Ascending aorta (tissue), 2 donors: ENCODE results near the gene DCST2. TPM values are rescaled to one million over a fixed set of nuclear protein-coding genes. Genes with fewer than 3 reads are reported as not detected.

ENCODE experiments used
- DNase-seq, 2 donors: peaks; one replicate each; pipeline ENCODE4 v3.0.0-alpha.2; 2019; ENCODE audit warnings: low spot score in 2 of 2
- H3K27ac ChIP-seq, 2 donors: fragments of 200-600 bp; sonication (generic); one replicate each; pipeline ENCODE4 v1.5.1; 2016 to 2017; ENCODE audit warnings: mild to moderate bottlenecking in 1 of 2
- H3K27me3 ChIP-seq: fragments of 200-600 bp; sonication (generic); one replicate; pipeline ENCODE4 v1.5.1; 2017
- H3K36me3 ChIP-seq, 2 donors: fragments of 200-600 bp; sonication (generic); one replicate each; pipeline ENCODE4 v1.5.1; 2016
- H3K4me1 ChIP-seq, 2 donors: fragments of 200-600 bp; sonication (generic); one replicate each; pipeline ENCODE4 v1.5.1; 2016 to 2017; ENCODE audit warnings: mild to moderate bottlenecking in 1 of 2
- H3K4me3 ChIP-seq, 2 donors: fragments of 200-600 bp; sonication (generic); one replicate each; pipeline ENCODE4 v1.5.1; 2016 to 2017; ENCODE audit warnings: mild to moderate bottlenecking in 1 of 2
- H3K9me3 ChIP-seq, 2 donors: fragments of 200-600 bp; sonication (generic); one replicate each; pipeline ENCODE4 v1.5.1; 2016
- intact Hi-C: fragments of 100-400 bp; cut with DNase I; formaldehyde crosslinking; loops from one replicate; pipeline ENCODE4 v1.15.1; 2023
- total RNA-seq: library from RNA; depleted of rRNA; stranded (reverse); fragments of >200 nt; gene quantifications from one replicate; pipeline ENCODE4 v1.1.0, GENCODE V29; 2016
- TF ChIP-seq, protein P1 (sequence below), 3 experiments: fragments of 200-600 bp in 2 of 3; fragments of 450-650 bp in 1 of 3; sonication (generic) in 2 of 3; IDR thresholded peaks; one replicate each; pipeline ENCODE4 v1.5.1; 2016 to 2019; ENCODE audit warnings: antibody characterized with exemption in 3 of 3, mild to moderate bottlenecking in 1 of 3, moderate library complexity in 1 of 3

DCST2 gene
- total RNA-seq, 1 donor from 2014 or later: 0.64 TPM

DNA sequence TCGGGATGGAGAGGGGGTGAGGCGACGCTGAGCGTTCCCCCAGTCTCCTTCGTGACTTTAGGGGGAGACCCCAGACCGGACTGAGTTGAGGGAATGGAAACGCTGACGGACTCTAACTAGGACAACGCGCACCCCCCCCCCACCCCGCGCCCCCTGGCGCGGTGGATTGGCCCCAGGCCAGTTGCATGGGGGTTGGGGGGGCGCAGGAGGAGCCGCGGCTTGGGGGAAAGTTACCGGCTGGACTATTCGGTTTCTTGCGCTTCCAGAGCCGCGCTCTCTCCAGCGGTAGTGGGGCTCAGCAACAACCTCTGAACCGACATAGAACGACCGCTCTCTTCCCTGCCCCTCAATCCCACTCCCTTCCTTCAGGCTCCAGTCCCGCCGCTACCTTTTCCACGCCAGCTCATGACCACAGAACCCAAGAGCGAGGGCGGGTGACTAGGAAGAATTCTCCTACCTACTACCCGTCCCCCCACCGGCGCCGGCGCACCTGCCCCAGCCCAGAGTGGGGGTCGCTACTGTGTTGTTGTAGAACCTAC is 30.3 kb downstream of the DCST2 start:
- Histone ChIP-seq H3K4me1 (peaks cover 25 to 55% of the 10 kb centered on the region in 2 donors), H3K27me3 (no peaks in the 10 kb centered on the region), H3K36me3 (no peaks in the 10 kb centered on the region), H3K27ac (peak overlapping the region; percentile 97 to 98), H3K4me3 (peak overlapping the region; percentile 92 to 94), H3K9me3 (no peaks in the 10 kb centered on the region)
- TF ChIP-seq, protein P1, sequence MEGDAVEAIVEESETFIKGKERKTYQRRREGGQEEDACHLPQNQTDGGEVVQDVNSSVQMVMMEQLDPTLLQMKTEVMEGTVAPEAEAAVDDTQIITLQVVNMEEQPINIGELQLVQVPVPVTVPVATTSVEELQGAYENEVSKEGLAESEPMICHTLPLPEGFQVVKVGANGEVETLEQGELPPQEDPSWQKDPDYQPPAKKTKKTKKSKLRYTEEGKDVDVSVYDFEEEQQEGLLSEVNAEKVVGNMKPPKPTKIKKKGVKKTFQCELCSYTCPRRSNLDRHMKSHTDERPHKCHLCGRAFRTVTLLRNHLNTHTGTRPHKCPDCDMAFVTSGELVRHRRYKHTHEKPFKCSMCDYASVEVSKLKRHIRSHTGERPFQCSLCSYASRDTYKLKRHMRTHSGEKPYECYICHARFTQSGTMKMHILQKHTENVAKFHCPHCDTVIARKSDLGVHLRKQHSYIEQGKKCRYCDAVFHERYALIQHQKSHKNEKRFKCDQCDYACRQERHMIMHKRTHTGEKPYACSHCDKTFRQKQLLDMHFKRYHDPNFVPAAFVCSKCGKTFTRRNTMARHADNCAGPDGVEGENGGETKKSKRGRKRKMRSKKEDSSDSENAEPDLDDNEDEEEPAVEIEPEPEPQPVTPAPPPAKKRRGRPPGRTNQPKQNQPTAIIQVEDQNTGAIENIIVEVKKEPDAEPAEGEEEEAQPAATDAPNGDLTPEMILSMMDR (IDR thresholded peaks at IDR 0.05): no peak
- intact Hi-C loops: loop anchor here (2.0 to 5.0 kb wide), 4 partner anchors 48 to 959 kb away; partner anchors contain the start of genes ADAM15, ATP8B2 and SLC50A1
- peak in 1 of 2 donors; percentile 79 for DNase-seq

DNA sequence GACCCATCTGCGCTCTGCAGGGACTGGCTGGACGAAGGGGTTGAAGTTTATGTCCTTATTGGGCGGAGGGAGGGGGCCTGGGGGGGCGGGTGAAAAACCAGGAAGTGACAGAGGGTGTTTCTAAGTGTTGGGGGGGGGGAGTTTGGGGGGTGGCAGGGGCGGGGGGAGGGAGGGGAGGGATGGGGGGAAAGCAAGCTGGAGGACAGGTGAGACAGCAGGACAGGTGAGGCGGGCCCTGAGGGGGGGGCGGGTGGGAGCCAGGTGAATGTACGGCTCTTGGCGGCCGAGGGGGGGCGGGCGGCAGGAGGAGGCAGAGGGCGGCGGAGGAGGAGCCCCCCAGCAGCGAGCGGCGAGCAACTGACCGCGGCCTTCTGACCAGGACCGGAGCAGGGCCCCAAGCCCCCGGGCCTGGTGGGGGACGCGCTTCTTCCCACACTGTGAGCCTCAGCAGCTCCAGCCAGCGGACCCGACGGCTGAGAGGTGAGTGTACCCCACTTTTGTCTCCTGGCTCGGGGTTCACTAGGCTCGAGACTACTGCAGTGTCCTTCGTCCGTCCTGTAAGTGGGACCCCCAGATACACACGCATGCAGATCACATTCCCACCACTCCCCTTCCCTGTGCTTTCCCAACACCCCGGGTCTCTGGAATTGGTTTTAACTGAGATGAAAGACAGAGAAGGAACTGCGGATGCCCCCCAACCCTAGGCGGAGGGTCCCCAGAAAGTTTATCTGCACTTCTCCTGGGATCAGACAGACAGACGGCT is 30.9 kb downstream of the DCST2 start, which contains the start of gene ZBTB7B:
ZBTB7B (plus strand) TSS at position 339 of the 763 bp plus-strand sequence. CDS start 11,859 bp downstream, outside the sequence.
- Histone ChIP-seq H3K36me3 (no peaks in the 10 kb centered on the region), H3K27me3 (no peaks in the 10 kb centered on the region), H3K4me1 (peaks cover 22 to 48% of the 10 kb centered on the region in 2 donors), H3K27ac (peak within 1 kb of the TSS; percentile 97 to 98), H3K9me3 (no peaks in the 10 kb centered on the region), H3K4me3 (peak within 1 kb of the TSS; percentile 92 to 94)
- TF ChIP-seq, protein P1 (IDR thresholded peaks at IDR 0.05): no peak
- DNase-seq: no peak
- intact Hi-C loops: loop anchor here (1.0 to 5.0 kb wide), 6 partner anchors 28 to 960 kb away; partner anchors contain the start of genes ADAM15, ATP8B2, CKS1B and SLC50A1

DNA sequence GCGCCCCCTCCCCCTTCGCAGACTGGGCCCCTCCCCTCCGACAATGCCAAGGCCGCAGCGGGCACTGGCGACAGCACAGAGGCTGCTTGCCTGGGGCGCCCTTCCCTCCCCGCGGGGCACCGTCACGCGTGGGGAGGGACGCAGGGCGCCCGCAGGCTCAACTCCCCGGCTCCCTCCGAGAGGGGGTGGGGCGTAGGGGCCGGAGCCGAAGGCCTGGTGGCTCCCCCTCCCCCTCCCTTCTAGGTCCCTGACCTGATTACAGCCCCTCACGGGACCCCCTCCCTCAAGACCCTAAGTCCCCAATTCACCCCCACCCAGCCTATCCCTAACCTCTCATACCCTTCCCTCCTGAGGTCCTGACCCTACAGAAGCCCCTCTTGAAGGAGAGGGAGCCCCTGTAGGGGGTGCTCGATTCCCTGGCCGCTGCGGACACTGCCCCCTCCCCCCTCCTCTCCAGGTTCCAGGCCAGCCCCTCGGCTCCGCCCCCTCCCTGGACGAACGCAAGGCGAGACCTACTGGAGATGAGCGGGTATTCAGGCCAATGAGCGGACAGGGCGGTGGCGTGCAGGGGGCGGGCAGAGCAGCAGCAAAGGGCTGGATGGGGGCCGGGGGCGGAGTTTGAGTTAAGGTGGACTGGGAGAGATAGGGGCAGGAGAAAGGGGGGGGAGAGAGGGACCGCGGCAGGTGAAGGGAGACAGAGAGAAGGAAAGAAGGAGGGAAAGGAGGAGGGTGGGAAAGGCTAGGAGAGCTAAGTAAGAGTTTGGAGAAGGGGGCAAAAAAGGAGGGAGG is 31.7 kb downstream of the DCST2 start:
- H3K27ac ChIP-seq: peak overlapping the region; percentile 97 to 98
- H3K27me3 ChIP-seq: no peaks in the 10 kb centered on the region
- no peaks in the 10 kb centered on the region for H3K36me3 ChIP-seq
- H3K9me3 ChIP-seq: no peaks in the 10 kb centered on the region
- H3K4me1 ChIP-seq: peaks cover 19 to 41% of the 10 kb centered on the region in 2 donors
- TF ChIP-seq, protein P1 (IDR thresholded peaks at IDR 0.05): peak in 2 of 3 experiments; percentile 50 to 59
- H3K4me3 ChIP-seq: peak overlapping the region; percentile 92 to 94
- peak; percentile 99 to 100 for DNase-seq
- intact Hi-C loops: loop anchor here (1.0 to 5.0 kb wide), 7 partner anchors 15 to 960 kb away; partner anchors contain the start of genes ADAM15, ATP8B2, CKS1B and SLC50A1

DNA sequence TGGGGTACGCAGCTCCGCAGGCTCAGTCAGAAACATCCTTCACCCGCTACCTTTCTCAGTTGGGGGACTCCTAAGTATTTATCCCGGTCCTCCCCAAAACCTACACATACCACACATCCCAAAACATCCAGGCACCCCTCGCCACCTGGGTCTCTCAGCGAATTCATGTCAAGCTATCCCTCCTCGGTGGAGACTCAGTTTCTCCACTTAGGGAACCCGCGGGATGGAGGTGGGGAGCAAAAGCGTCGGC is 32.2 kb downstream of the DCST2 start:
- Histone ChIP-seq H3K27me3 (no peaks in the 10 kb centered on the region), H3K36me3 (no peaks in the 10 kb centered on the region), H3K4me3 (peak overlapping the region; percentile 92 to 94), H3K4me1 (peaks cover 18 to 38% of the 10 kb centered on the region in 2 donors), H3K9me3 (no peaks in the 10 kb centered on the region), H3K27ac (peak overlapping the region; percentile 97 to 98)
- DNase-seq: no peak
- intact Hi-C loops: loop anchor here (1.0 to 5.0 kb wide), 4 partner anchors 16 to 961 kb away; partner anchors contain the start of genes ATP8B2 and SLC50A1
- TF ChIP-seq, protein P1 (IDR thresholded peaks at IDR 0.05): no peak

DNA sequence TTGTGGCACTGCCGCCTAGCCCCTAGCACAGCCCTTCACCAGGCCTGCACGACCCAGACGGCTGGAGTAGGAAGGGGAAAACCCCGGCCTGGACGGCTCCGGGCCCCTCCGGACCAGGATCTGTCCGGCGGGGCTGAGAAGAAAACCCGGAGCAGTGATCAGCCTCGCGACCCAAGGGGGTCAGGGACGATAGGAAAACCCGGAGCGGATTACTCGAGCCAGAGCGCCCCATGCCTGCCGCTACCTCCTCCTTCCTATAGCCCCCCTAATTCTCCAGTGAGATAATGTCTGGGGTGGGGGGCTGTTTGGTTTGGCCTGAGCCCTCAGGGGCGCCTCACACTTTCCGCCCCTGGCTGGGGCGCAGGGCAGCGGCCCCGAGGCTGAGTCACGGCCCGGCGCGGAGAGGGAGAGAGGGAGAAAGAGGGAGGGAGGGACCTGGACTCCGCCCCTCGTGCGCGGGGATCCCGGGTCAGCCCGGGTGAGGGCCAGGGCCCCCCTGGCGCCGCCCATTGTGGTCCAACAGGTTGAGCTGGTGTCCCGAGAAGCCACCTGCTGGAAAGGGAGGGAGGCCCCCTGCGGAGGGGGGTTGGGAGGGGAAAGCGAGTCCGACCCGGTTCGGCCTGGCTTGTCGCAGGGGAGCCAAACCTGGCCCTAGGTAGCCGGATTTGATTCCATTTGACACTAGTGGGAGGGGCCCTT is 32.7 kb downstream of the DCST2 start:
- H3K4me1 ChIP-seq: peaks cover 14 to 33% of the 10 kb centered on the region in 2 donors
- peak; percentile 61 to 95 for DNase-seq
- intact Hi-C loops: loop anchor here (1.0 to 5.0 kb wide), 6 partner anchors 16 to 961 kb away; partner anchors contain the start of genes ATP8B2, FLAD1, PYGO2 and SLC50A1

More for the DNA sequence above, 32.7 kb downstream of the DCST2 start:
- no peaks in the 10 kb centered on the region for H3K9me3 ChIP-seq
- no peaks in the 10 kb centered on the region for H3K27me3 ChIP-seq
- TF ChIP-seq, protein P1 (IDR thresholded peaks at IDR 0.05): peak in 1 of 3 experiments; percentile 11
- H3K4me3 ChIP-seq: peak overlapping the region; percentile 92 to 94
- peak overlapping the region; percentile 97 to 98 for H3K27ac ChIP-seq
- H3K36me3 ChIP-seq: no peaks in the 10 kb centered on the region
